Measurements from ENCODE around the gene CSRP2.

CSRP2 gene

GRCh38 chr12:76878899-76879709 lies at the start of gene CSRP2:
Gene CSRP2, minus strand, starts transcription at chr12:76879019. Its CDS starts 12,759 bp downstream, at chr12:76866260.
- DNase-seq = peak; percentile 54

DNA sequence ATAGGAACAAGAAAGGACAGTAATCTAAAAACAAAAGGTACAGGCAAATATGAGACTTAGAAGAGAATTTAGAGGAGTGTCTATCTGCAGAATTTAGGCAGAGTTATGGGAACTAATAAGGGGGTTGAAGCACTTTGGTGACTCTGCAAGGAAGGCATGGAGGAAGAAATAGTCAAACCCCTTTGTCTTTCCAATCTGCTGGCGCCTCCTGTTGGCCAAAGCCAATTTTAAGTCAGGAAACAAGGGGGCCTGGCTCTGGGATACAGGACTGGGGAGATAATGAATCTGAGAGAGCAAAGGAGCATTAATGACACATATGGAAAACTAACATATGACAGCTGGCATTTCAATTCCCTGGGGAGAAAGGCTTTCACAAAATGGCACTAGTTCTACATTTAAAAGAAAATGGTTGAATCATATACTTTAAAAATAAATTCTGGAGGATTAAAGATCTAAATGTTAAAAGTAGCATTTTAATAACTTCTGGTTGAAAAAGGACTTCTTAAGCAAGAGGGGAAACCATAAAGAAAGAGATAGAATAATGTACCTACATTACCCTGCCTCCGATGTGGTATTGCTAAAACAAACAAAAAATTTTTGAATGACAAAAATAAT lies 48.5 kb upstream of the CSRP2 start:
- no peak for DNase-seq

- no peak for DNase-seq
Measured at GRCh38 chr12:76925135-76925534, 46.3 kb upstream of the CSRP2 start.

- no peak for DNase-seq
Measured at GRCh38 chr12:76922866-76923265, 44.0 kb upstream of the CSRP2 start.

DNA sequence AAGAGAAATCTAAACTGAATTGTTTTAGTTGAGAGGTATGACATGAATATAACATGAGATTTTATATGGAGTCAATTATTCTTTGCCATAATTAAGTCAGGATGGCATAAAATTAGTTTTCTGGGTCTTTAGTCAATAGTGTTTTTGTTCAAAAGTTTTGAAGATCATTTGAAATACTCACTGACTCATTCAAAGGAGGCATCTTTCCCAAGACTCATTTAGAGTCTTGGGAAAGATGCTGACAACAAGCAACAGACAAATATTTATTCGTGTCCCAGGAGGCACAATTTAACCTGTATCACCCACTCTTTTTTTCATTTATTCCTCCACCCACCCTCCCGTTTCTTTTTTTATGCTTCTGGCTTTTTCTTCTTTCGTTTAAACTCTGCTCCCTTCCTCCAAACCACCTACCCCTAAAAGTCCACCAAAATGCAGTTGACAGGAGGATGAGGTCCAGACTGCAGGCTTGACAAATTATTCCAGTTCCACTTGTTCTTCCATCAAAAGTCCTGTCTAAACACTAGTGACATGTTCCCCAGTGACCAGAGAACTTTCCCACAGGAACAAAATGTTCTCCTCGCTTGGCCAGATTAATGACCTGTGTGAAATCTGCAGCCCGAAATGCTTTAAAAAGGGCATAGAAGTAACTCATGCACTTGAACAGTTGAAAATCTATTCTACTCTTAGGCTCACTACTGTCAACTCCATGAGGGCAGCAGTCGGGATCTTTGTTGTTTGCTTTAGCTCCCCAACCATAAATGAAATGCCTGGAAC lies 43.3 kb upstream of the CSRP2 start:
- no peak for DNase-seq

GRCh38 chr12:76921100-76921471 lies 42.3 kb upstream of the CSRP2 start:
- DNase-seq = no peak

DNA sequence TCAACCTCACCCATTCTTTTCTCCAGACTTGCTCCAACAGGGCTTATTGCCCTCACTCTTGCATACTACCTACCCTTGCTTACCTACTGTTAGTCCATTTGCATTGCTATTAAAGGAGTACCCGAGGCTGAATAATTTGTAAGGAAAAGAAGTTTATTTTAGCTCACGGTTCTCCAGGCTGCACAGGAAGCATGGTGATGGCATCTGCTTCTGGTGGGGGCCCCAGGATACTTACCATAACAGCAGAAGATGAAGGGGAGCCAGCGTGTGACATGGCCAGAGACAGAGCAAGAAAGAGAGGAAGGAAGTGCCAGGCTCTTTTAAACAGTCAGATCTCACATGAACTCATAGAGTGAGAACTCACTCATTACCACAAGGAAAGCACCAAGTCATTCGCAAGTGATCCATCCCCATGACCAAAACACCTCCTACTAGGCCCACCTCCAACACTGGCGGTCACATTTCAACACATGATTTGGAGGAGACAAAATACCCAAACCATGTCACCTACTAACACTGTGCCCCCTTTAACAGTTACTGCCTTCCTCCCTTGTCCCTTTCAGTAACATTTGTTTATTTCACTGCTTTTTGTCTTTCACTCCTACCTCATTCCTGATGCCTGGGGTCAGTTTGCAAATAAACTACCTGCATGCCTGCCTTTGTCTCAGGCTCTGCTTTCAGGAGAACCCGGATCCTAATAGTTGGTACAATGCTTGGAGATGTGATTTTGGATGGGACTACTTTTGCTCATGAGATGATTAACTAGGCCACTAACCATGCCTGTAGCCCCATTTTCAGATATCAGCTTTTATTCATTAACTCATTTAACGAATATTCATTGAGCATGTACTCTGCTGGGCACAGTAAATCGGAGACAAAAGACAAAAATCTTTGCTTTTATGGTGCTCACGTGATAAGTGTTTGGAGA lies 41.6 kb upstream of the CSRP2 start:
- no peak for DNase-seq

DNA sequence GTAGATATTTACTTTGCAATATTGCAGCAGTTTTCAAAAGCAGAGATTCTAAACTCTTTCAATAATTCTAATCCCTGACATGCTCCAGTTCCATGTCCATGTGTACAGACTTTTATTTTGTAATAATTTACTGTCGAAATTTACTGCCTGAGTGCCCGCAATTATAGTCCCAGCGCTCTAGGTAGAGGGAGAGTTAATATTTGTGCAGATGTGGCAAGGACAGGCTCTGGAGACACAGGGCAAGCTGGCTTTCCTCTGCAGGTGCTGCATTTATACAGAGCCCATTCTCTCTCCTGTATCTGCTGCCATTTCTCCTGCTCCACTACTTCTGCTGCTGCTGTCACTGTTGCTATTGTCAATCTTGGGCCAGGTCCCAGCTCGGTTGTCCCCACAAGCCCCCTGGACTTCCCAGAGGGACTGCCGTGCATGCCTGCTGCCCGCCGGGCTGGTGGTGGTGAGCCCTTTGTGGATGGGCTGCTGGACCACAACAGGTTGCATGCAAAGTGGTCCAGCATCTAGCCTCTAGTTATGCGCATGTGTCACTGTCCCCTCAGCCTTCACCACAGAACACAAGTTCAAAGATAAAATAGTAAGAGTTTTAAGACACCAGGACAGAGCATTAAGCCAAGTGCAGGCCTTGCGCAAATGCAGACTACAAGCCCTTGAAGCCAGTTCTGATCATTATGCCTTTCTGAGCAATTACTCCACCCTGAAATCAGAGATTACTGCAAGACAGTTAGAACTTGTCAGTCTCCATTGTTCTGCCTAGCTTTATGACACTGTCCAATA lies 40.8 kb upstream of the CSRP2 start:
- DNase-seq = no peak

DNA sequence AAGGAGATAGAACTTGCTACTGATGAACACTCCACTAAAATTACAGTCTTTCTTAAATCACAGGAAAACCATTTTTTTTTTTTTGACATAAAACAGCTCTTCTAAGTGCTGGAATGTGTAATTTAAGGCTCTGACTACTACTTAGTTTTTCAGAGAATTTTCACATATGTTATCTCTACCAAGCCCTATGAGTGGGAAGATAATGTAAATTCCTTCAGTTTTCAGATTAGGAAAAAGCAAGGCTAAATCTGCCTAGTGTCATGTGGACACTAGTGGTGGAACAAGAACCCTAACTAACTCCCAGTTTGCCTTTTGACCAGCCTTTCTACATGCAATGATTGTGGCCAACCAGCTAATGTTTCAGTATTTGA lies 37.3 kb upstream of the CSRP2 start:
- DNase-seq = no peak

GRCh38 chr12:76915361-76916169 lies 36.7 kb upstream of the CSRP2 start:
- no peak for DNase-seq

GRCh38 chr12:76914102-76914859 lies 35.5 kb upstream of the CSRP2 start:
- DNase-seq = no peak

DNA sequence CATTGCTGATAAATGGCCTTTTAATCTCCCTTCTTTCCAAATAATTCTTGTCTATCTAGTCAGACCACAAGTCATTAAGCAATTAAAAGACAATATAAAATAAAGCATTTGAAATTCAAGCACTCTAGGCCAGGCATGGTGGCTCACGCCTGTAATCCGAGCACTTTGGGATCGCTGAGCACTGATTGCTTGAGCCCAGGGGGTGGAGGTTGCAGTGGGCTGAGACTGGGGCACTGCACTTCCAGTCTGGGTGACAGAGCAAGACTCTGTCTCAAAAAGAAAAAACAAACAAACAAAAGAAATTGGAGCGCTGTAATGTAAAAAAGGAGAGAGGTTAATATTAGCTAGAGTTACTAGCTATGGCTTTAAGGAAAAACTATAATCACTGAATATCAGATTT lies 30.5 kb upstream of the CSRP2 start:
- DNase-seq = no peak

GRCh38 chr12:76908303-76909017 lies 29.6 kb upstream of the CSRP2 start:
- no peak for DNase-seq

GRCh38 chr12:76901628-76902380 lies 23.0 kb upstream of the CSRP2 start:
- DNase-seq = no peak

- DNase-seq = no peak
Measured at GRCh38 chr12:76899522-76899921, 20.7 kb upstream of the CSRP2 start.

- DNase-seq = no peak
Measured at GRCh38 chr12:76898442-76898841, 19.6 kb upstream of the CSRP2 start.

DNA sequence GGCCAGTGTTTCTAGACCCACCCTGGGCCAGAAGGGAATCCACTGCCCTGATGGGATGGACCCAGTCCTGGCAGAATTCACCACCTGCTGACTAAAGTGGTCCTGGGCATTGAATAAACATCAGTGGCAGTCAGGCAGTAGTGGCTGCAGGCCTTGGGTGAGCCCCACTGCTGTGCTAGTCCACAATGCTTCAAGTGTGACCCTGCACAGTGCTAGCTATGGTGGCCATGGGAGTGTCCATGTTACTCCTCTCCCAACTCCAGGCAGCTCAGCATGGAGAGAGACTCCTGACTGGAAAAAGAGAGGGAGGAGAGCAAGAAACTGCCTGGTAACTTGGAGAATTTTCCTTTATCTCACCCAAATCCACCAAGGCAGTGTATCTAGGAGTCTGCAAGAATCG lies 17.5 kb upstream of the CSRP2 start:
- no peak for DNase-seq

GRCh38 chr12:76895796-76896195 lies 17.0 kb upstream of the CSRP2 start:
- no peak for DNase-seq

GRCh38 chr12:76891609-76892008 lies 12.8 kb upstream of the CSRP2 start:
- no peak for DNase-seq
